Activated naive CD4-positive, alpha-beta T cell treated with anti-CD3 and anti-CD28 coated beads, Interleukin-2, amount 50 U/mL, for 72 hours (primary cell): ENCODE results near the gene EPB41L3. TPM values are rescaled to one million over a fixed set of nuclear protein-coding genes. Genes with fewer than 3 reads are reported as not detected.

Source experiments
- ATAC-seq, 2 donors: fragments of 150-1000 bp; cut with Tn5 transposase; 2 replicates each; pipeline ENCODE4 v1.10.0; 2021; ENCODE audit warnings: mild to moderate bottlenecking in 2 of 2, moderate library complexity in 2 of 2
- DNase-seq, 2 donors: peaks; one replicate each; pipeline ENCODE4 v3.0.0; 2021 to 2022; ENCODE audit warnings: low spot score in 2 of 2
- H3K27ac Mint-ChIP-seq, 2 donors: one replicate each; pipeline ENCODE4 v1.8.0; 2022; ENCODE audit warnings: mild to moderate bottlenecking in 2 of 2, mixed read lengths in 2 of 2
- H3K36me3 Mint-ChIP-seq, 2 donors: one replicate each; pipeline ENCODE4 v1.8.0; 2022; ENCODE audit warnings: mixed read lengths in 2 of 2
- H3K9me3 Mint-ChIP-seq, 2 donors: one replicate each; pipeline ENCODE4 v1.8.0; 2022; ENCODE audit warnings: mixed read lengths in 2 of 2
- total RNA-seq, 2 donors: library from RNA; stranded (reverse); gene quantifications; one replicate each; pipeline ENCODE4 v1.2.3, GENCODE V29; 2022

The EPB41L3 gene
- total RNA-seq, 2 donors from 2014 or later, result 5.4 to 15.0 TPM

GRCh38 chr18:5449858-5450509, 93.8 kb downstream of the EPB41L3 start:
- ATAC-seq, result no peak
- Mint-ChIP-seq H3K9me3 (no peaks in the 10 kb centered on the region), H3K27ac (no peak overlapping the region)

GRCh38 chr18:5447442-5447841, 96.4 kb downstream of the EPB41L3 start:
- ATAC-seq (no peak), DNase-seq (no peak)
- H3K27ac Mint-ChIP-seq, result no peak overlapping the region
- H3K36me3 Mint-ChIP-seq, result no peaks in the 10 kb centered on the region
- H3K9me3 Mint-ChIP-seq, result no peaks in the 10 kb centered on the region

More at GRCh38 chr18:5449858-5450509, 93.8 kb downstream of the EPB41L3 start:
- no peak for DNase-seq
- no peaks in the 10 kb centered on the region for H3K36me3 Mint-ChIP-seq

GRCh38 chr18:5444847-5445246, 99.0 kb downstream of the EPB41L3 start:
- Mint-ChIP-seq H3K36me3 (no peaks in the 10 kb centered on the region), H3K9me3 (no peaks in the 10 kb centered on the region), H3K27ac (no peak overlapping the region)
- ATAC-seq (peak in 1 of 2 donors; percentile 71), DNase-seq (no peak)

GRCh38 chr18:5444269-5444668, 99.5 kb downstream of the EPB41L3 start:
- no peaks in the 10 kb centered on the region for H3K9me3 Mint-ChIP-seq
- no peak for ATAC-seq
- DNase-seq, result no peak
- no peaks in the 10 kb centered on the region for H3K36me3 Mint-ChIP-seq
- no peak overlapping the region for H3K27ac Mint-ChIP-seq

- H3K36me3 Mint-ChIP-seq, result no peaks in the 10 kb centered on the region
- ATAC-seq (no peak), DNase-seq (no peak)
- no peaks in the 10 kb centered on the region for H3K9me3 Mint-ChIP-seq
- H3K27ac Mint-ChIP-seq, result no peak overlapping the region
Measured at GRCh38 chr18:5439986-5440696, 103.7 kb downstream of the EPB41L3 start.

- no peak overlapping the region for H3K27ac Mint-ChIP-seq
- H3K36me3 Mint-ChIP-seq, result no peaks in the 10 kb centered on the region
- DNase-seq, result no peak
- no peak for ATAC-seq
- H3K9me3 Mint-ChIP-seq, result no peaks in the 10 kb centered on the region
Measured at GRCh38 chr18:5434425-5434824, 109.4 kb downstream of the EPB41L3 start.

GRCh38 chr18:5431836-5432575, 111.8 kb downstream of the EPB41L3 start:
- ATAC-seq (no peak), DNase-seq (no peak)
- Mint-ChIP-seq H3K36me3 (no peaks in the 10 kb centered on the region), H3K27ac (no peak overlapping the region), H3K9me3 (no peaks in the 10 kb centered on the region)

GRCh38 chr18:5430131-5430530, 113.7 kb downstream of the EPB41L3 start:
- no peak for ATAC-seq
- no peak for DNase-seq
- no peak overlapping the region for H3K27ac Mint-ChIP-seq
- H3K36me3 Mint-ChIP-seq, result no peaks in the 10 kb centered on the region
- no peaks in the 10 kb centered on the region for H3K9me3 Mint-ChIP-seq

GRCh38 chr18:5429681-5430080, 114.1 kb downstream of the EPB41L3 start:
- Mint-ChIP-seq H3K36me3 (no peaks in the 10 kb centered on the region), H3K27ac (no peak overlapping the region), H3K9me3 (no peaks in the 10 kb centered on the region)
- ATAC-seq (no peak), DNase-seq (no peak)

GRCh38 chr18:5425721-5426120, 118.1 kb downstream of the EPB41L3 start:
- ATAC-seq (no peak), DNase-seq (no peak)
- Mint-ChIP-seq H3K36me3 (no peaks in the 10 kb centered on the region), H3K27ac (no peak overlapping the region), H3K9me3 (no peaks in the 10 kb centered on the region)

- Mint-ChIP-seq H3K36me3 (no peaks in the 10 kb centered on the region), H3K27ac (no peak overlapping the region), H3K9me3 (no peaks in the 10 kb centered on the region)
- peak in 1 of 2 donors; percentile 12 for DNase-seq
- peak in 1 of 2 donors; percentile 55 for ATAC-seq
Measured at GRCh38 chr18:5424903-5425664, 118.7 kb downstream of the EPB41L3 start.

- ATAC-seq (no peak), DNase-seq (no peak)
- Mint-ChIP-seq H3K9me3 (no peaks in the 10 kb centered on the region), H3K36me3 (no peaks in the 10 kb centered on the region), H3K27ac (no peak overlapping the region)
Measured at GRCh38 chr18:5422626-5423025, 121.2 kb downstream of the EPB41L3 start.

GRCh38 chr18:5421981-5422380, 121.8 kb downstream of the EPB41L3 start:
- H3K9me3 Mint-ChIP-seq, result no peaks in the 10 kb centered on the region
- no peak for ATAC-seq
- DNase-seq, result no peak
- no peak overlapping the region for H3K27ac Mint-ChIP-seq
- H3K36me3 Mint-ChIP-seq, result no peaks in the 10 kb centered on the region

GRCh38 chr18:5420906-5421305, 122.9 kb downstream of the EPB41L3 start:
- Mint-ChIP-seq H3K36me3 (no peaks in the 10 kb centered on the region), H3K9me3 (no peaks in the 10 kb centered on the region), H3K27ac (no peak overlapping the region)
- DNase-seq, result no peak
- no peak for ATAC-seq

GRCh38 chr18:5419601-5420000, 124.2 kb downstream of the EPB41L3 start:
- ATAC-seq (no peak), DNase-seq (no peak)
- no peaks in the 10 kb centered on the region for H3K36me3 Mint-ChIP-seq

GRCh38 chr18:5419030-5419429, 124.8 kb downstream of the EPB41L3 start:
- ATAC-seq, result no peak
- Mint-ChIP-seq H3K27ac (no peak overlapping the region), H3K36me3 (no peaks in the 10 kb centered on the region), H3K9me3 (no peaks in the 10 kb centered on the region)
- no peak for DNase-seq

More at GRCh38 chr18:5419601-5420000, 124.2 kb downstream of the EPB41L3 start:
- H3K9me3 Mint-ChIP-seq, result no peaks in the 10 kb centered on the region
- no peak overlapping the region for H3K27ac Mint-ChIP-seq

GRCh38 chr18:5417342-5417741, 126.5 kb downstream of the EPB41L3 start:
- ATAC-seq (no peak), DNase-seq (no peak)
- H3K36me3 Mint-ChIP-seq, result no peaks in the 10 kb centered on the region
- H3K27ac Mint-ChIP-seq, result no peak overlapping the region
- no peaks in the 10 kb centered on the region for H3K9me3 Mint-ChIP-seq
